GM12875 (cell line): ENCODE results near the gene CCT2.

Experiments
- H3K4me3 ChIP-seq: one replicate; pipeline ENCODE4 v1.5.1; 2011; ENCODE audit warnings: low read depth, low read length, control low read depth
- TF ChIP-seq, protein P1 (sequence below): IDR thresholded peaks from 2 replicates; pipeline ENCODE4 v1.5.1; 2011; ENCODE audit warnings: low read depth, mild to moderate bottlenecking, control low read depth, inconsistent platforms, low read length, moderate library complexity, borderline replicate concordance; ENCODE audit not compliant: insufficient read depth

The CCT2 gene

DNA sequence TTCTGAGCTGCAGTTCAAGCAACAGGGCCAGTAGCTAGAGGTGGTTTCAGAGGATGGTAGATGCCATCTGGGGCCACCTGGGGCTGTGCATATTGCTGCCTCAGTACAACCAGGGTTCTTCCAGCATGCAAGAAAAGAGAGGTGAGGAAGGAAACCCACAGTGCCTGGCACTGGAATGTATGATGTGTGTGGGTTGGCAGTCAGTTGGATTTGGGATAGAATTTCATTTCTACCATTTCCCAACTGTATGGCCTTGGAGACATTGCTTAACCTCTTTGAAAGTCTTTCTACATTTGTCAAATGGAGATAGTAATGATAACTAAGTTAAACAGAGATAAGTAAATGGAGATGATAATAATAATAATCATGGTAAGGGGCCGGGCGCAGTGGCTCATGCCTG, 35.7 kb downstream of the CCT2 start:
- H3K4me3 ChIP-seq: no peak overlapping the region
- TF ChIP-seq, protein P1, sequence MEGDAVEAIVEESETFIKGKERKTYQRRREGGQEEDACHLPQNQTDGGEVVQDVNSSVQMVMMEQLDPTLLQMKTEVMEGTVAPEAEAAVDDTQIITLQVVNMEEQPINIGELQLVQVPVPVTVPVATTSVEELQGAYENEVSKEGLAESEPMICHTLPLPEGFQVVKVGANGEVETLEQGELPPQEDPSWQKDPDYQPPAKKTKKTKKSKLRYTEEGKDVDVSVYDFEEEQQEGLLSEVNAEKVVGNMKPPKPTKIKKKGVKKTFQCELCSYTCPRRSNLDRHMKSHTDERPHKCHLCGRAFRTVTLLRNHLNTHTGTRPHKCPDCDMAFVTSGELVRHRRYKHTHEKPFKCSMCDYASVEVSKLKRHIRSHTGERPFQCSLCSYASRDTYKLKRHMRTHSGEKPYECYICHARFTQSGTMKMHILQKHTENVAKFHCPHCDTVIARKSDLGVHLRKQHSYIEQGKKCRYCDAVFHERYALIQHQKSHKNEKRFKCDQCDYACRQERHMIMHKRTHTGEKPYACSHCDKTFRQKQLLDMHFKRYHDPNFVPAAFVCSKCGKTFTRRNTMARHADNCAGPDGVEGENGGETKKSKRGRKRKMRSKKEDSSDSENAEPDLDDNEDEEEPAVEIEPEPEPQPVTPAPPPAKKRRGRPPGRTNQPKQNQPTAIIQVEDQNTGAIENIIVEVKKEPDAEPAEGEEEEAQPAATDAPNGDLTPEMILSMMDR: no peak

DNA sequence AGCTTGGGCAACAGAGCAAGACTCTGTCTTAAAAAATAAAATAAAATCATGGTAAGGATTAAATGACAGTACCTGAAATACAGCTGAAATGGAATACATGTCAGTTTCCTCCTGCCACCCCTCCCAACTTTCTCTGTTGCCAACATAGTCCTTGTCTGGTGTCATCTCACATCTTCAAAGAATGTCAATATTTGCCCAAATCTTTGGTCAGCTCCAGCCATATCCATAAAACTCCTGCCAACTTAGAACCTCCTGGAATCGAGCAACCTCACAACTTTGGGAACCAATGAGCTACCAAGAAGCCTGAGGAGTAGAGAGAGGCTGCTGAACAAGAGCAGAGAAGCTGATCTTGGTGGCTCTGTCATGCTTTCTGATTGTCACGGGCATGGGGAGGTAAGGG, 36.3 kb downstream of the CCT2 start:
- H3K4me3 ChIP-seq: no peak overlapping the region
- TF ChIP-seq, protein P1: no peak

DNA sequence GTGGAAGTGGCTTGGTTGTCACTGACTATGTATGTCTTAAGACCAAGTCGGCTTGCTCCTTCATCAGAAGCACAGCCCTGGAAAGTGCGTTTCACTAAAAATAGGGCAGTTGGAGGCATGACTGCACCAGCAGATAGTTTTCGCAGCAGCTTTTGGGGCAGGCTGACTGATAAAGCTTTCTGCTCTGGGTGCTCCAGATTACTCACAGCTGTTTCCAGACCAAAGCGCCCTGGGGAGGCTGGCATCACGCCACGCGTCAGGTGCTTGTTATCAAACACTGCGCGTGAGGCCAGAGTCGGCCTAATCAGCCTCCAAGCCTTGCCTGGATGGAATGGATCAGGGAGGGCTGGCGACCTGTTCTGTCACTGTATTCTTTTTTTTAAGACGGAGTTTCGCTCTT, 38.7 kb downstream of the CCT2 start:
- no peak overlapping the region for H3K4me3 ChIP-seq
- TF ChIP-seq, protein P1: no peak

DNA sequence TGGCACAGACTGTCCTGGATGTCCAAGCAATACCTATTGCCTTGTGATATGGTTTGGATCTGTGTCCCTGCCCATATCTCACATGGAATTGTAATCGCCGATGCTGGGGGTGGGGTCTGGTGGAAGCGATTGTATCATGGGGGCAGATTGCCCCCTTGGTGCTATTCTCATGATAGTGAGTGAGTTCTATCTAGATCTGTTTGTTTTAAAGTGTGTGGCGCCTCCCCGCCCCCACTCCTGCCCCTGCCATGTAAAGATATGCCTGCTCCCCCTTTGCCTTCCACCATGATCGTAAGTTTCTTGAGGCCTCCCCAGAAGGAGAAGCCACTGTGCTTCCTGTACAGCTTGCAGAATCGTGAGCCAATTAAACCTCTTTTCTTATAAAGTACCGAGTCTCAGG, 42.2 kb downstream of the CCT2 start:
- TF ChIP-seq, protein P1: no peak
- no peak overlapping the region for H3K4me3 ChIP-seq

DNA sequence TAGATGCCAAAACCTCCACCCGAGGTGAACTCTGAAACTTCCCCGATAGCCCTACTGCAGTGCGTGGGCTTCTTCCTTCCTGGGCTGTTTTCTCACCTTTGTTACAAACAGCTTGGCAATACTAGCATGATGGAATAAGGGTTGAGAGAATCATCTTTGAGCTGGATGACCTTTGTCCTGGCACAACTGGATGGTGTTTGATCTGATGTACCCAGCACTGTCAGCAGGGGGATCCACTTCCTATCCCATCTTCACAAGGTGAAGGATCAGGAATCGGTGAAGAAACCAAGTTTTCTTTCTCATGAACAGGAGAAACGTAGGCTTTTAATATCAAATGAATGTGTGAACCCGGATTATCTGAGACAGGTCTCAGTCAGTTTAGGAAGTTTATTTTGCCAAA, 44.9 kb downstream of the CCT2 start:
- H3K4me3 ChIP-seq: no peak overlapping the region
- TF ChIP-seq, protein P1: peak; percentile 21; the same call in 1 of the 2 replicates

DNA sequence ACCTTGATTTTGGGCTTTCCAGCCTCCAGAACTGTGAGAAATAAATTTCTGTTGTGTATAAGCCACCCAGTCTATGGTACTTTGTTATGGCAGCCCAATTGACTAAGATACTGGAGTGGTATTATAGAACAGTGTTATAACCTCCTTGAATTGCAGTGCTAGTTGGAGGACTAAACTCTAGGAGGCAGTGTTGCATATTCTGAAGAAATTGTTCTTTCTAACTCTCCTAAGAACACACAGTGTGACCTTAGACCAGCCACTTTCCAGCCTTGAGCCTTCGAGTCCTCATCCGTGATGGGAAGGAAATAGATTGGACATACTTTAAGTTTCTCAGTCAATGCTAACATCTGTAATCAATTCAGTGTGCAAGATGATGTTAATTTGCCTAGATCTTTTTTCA, 47.8 kb downstream of the CCT2 start:
- TF ChIP-seq, protein P1: peak; percentile 18; the same call in 1 of the 2 replicates
- H3K4me3 ChIP-seq: no peak overlapping the region

DNA sequence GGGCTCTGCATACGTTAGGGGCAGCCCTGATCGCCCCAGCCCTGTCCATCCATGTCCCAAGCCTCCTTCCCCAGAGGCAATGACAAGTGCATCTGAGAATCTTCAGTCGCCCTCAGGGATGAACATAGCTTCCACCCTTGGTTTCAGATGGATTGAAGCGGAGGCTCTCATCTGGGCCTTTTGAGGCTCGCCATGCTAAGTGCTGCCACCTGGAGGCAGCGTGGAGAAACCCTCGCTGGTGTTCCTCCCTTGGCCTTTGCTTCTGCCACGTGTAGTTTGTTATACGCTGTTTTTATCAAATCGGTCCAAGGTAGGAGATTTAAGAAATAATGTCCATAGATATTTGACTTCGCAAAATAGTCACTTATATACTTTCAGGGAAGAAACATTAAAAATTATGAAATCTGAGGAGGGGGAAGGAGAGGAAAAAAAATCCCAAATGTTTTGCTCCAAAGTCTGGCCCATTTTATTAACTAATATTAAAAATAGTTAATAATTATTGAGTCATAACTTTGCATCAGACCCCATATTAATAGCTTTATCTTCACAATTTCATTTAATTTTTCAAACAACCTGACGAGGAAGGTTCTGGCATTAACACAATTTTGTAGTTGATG, 54.2 kb downstream of the CCT2 start:
- H3K4me3 ChIP-seq: no peak overlapping the region
- TF ChIP-seq, protein P1: peak; percentile 91
